B cell (primary cell): ENCODE data around the gene JAML. TPM values are rescaled to one million over a fixed set of nuclear protein-coding genes. Genes with fewer than 3 reads are reported as not detected.
"Not testable (repeated sequence)": the region's sequence is repeated elsewhere in the genome, so short reads cannot be mapped to it uniquely, and the experiment has no call there.

Experiments
- ATAC-seq: fragments of 200-7000 bp; cut with Tn5 transposase; one replicate; pipeline ENCODE4 v1.10.0; 2021; ENCODE audit warnings: low read depth, mild to moderate bottlenecking, moderate number of reproducible peaks, moderate library complexity
- CTCF ChIA-PET: fragments of 350-600 bp; sonication (Branson Sonifier 250); formaldehyde crosslinking; loops from one replicate; lab custom pipeline; 2021; ENCODE audit warnings: antibody characterized with exemption, inconsistent platforms; lab: Charles Lee
- POLR2A ChIA-PET: fragments of 350-600 bp; sonication (Branson Sonifier 250); formaldehyde crosslinking; loops from one replicate; lab custom pipeline; 2021; ENCODE audit warnings: antibody characterized with exemption; lab: Charles Lee
- DNase-seq: peaks from one replicate; pipeline ENCODE4 v3.0.0; 2013
- H2AFZ ChIP-seq: 2 replicates; pipeline ENCODE4 v1.6.1; 2012; ENCODE audit warnings: mild to moderate bottlenecking, low read depth, low read length; ENCODE audit not compliant: insufficient read depth, poor library complexity, severe bottlenecking
- H3K27ac ChIP-seq, 2 donors: 1 replicate in 1 of 2; 2 replicates in 1 of 2; pipeline ENCODE4 v1.5.1; 2012 to 2013; ENCODE audit warnings: low read length in 2 of 2, mild to moderate bottlenecking in 2 of 2, moderate library complexity in 1 of 2
- H3K27me3 ChIP-seq, 4 experiments: fragments of 200-600 bp in 1 of 4; sonication (generic) in 1 of 4; replicated peaks in 1 of 4; 1 replicate in 2 of 4; 2 replicates in 2 of 4; pipeline versions ENCODE4 v1.6.1 to v1.7.0; 2013 to 2016; ENCODE audit warnings: low read length in 3 of 4, mild to moderate bottlenecking in 2 of 4, mixed read lengths in 1 of 4, moderate library complexity in 1 of 4; ENCODE audit not compliant: insufficient read depth in 4 of 4, control insufficient read depth in 3 of 4; ENCODE audit errors: control extremely low read depth in 1 of 4
- H3K36me3 ChIP-seq, 2 experiments: replicated peaks in 1 of 2; 1 replicate in 1 of 2; 2 replicates in 1 of 2; pipeline versions ENCODE4 v1.6.1 to v1.7.1; 2013; ENCODE audit warnings: low read length in 1 of 2; ENCODE audit not compliant: insufficient read depth in 2 of 2, control insufficient read depth in 1 of 2; ENCODE audit errors: control extremely low read depth in 1 of 2, extremely low read depth in 1 of 2
- H3K4me1 ChIP-seq, 2 donors: fragments of 200-600 bp in 1 of 2; sonication (generic) in 1 of 2; 1 replicate in 1 of 2; 2 replicates in 1 of 2; pipeline versions ENCODE4 v1.5.1 to v1.6.1; 2013 to 2017; ENCODE audit warnings: low read length in 2 of 2; ENCODE audit not compliant: control insufficient read depth in 2 of 2, insufficient read depth in 2 of 2
- H3K4me2 ChIP-seq: replicated peaks from 2 replicates; pipeline ENCODE3; 2012; ENCODE audit warnings: mild to moderate bottlenecking, low read depth, low read length; ENCODE audit not compliant: poor library complexity, severe bottlenecking
- H3K4me3 ChIP-seq, 5 experiments: fragments of 200-600 bp in 1 of 5; sonication (generic) in 1 of 5; 1 replicate in 3 of 5; 2 replicates in 2 of 5; pipeline versions ENCODE4 v1.5.1 to v1.7.0; 2011 to 2016; ENCODE audit warnings: low read length in 4 of 5, mild to moderate bottlenecking in 4 of 5, low read depth in 2 of 5, control low read depth in 1 of 5, moderate library complexity in 1 of 5; ENCODE audit not compliant: insufficient read depth in 1 of 5; ENCODE audit errors: control extremely low read depth in 1 of 5, extremely low read depth in 1 of 5
- H3K79me2 ChIP-seq: fragments of 200-600 bp; sonication (generic); one replicate; pipeline ENCODE4 v1.6.0; 2016; ENCODE audit warnings: low read length; ENCODE audit not compliant: control insufficient read depth, insufficient read depth
- H3K9ac ChIP-seq: fragments of 200-600 bp; sonication (generic); 2 replicates; pipeline ENCODE4 v1.6.1; 2017; ENCODE audit warnings: mild to moderate bottlenecking, low read length, moderate library complexity
- H3K9me3 ChIP-seq, 3 donors: one replicate each; pipeline versions ENCODE4 v1.6.1 to v1.7.1; 2013; ENCODE audit warnings: low read length in 2 of 3; ENCODE audit not compliant: control insufficient read depth in 2 of 3, insufficient read depth in 1 of 3; ENCODE audit errors: control extremely low read depth in 1 of 3
- H4K20me1 ChIP-seq: 2 replicates; pipeline ENCODE4 v1.6.0; 2012; ENCODE audit warnings: mild to moderate bottlenecking, low read length; ENCODE audit not compliant: insufficient read depth, control insufficient read depth, poor library complexity, severe bottlenecking
- H3K27ac Mint-ChIP-seq: one replicate; pipeline ENCODE4 v1.8.0; 2021; ENCODE audit warnings: mixed read lengths
- H3K27me3 Mint-ChIP-seq: one replicate; pipeline ENCODE4 v1.8.0; 2021; ENCODE audit warnings: mixed read lengths
- H3K4me1 Mint-ChIP-seq: one replicate; pipeline ENCODE4 v1.8.0; 2021; ENCODE audit warnings: mixed read lengths
- H3K4me3 Mint-ChIP-seq: one replicate; pipeline ENCODE4 v1.8.0; 2021; ENCODE audit warnings: mixed read lengths
- H3K9me3 Mint-ChIP-seq: one replicate; pipeline ENCODE4 v1.8.0; 2022; ENCODE audit warnings: mixed read lengths; ENCODE audit not compliant: insufficient read depth
- CTCF ChIP-seq: fragments of 200-600 bp; IDR thresholded peaks from one replicate; pipeline ENCODE4 v1.8.0; 2022; ENCODE audit warnings: antibody characterized with exemption, mild to moderate bottlenecking
- EZH2 ChIP-seq: IDR thresholded peaks from 2 replicates; pipeline ENCODE4 v1.6.1; 2012; ENCODE audit warnings: borderline replicate concordance, low read depth, mild to moderate bottlenecking, moderate library complexity, low read length; ENCODE audit not compliant: insufficient read depth, poor library complexity, severe bottlenecking
- WGBS: methylation state at CpG from one replicate; pipeline ENCODE4 v1.1.5; 2013; ENCODE audit warnings: missing lambda C conversion rate; ENCODE audit not compliant: insufficient coverage; 5-methylcytosine and 5-hydroxymethylcytosine counted together
- intact Hi-C: fragments of 100-400 bp; cut with micrococcal nuclease; formaldehyde crosslinking; loops from one replicate; pipeline ENCODE4 v1.10.0; 2022
- polyA plus RNA-seq: library from polyadenylated mRNA; depleted of rRNA; stranded (reverse); fragments of >200 nt; gene quantifications from 2 replicates; pipeline ENCODE4 v1.2.3, GENCODE V29; 2012
- total RNA-seq, 2 donors: library from RNA; stranded (reverse); fragments of 120-200 nt in 1 of 2; gene quantifications; 1 replicate in 1 of 2; 2 replicates in 1 of 2; pipeline versions ENCODE4 v1.2.3 to v1.2.4, GENCODE V29; 2013 to 2022

Gene JAML
- total and polyA plus RNA-seq, 2 donors (not counting 1 experiment from before 2014, with no cell fraction given), result 1.0 to 9.6 TPM

- WGBS, result 98% methylated on average over 5 of the region's 12 CpGs
- H3K4me1 Mint-ChIP-seq, result no peaks in the 10 kb centered on the region
- Histone ChIP-seq H3K4me2 (no peak overlapping the region), H3K36me3 (no peaks in the 10 kb centered on the region), H3K4me3 (no peak overlapping the region), H3K4me1 (no peaks in the 10 kb centered on the region), H3K79me2 (no peaks in the 10 kb centered on the region), H3K9me3 (no peaks in the 10 kb centered on the region), H3K27me3 (peaks cover 0 to 15% (median under 1%) of the 10 kb centered on the region in 4 experiments), H4K20me1 (no peaks in the 10 kb centered on the region), H2AFZ (no peak overlapping the region), H3K9ac (no peak overlapping the region), H3K27ac (no peak overlapping the region)
- no peaks in the 10 kb centered on the region for H3K9me3 Mint-ChIP-seq
- ChIA-PET POLR2A (no interaction called here), CTCF (interaction anchor here (0.7 to 2.7 kb wide), 7 partner anchors 11 to 304 kb away, joined by 3 to 10 read pairs (median 4); no protein-coding TSS in a partner anchor)
- H3K4me3 Mint-ChIP-seq, result no peak overlapping the region
- TF ChIP-seq CTCF (no peak), EZH2 (no peak)
- H3K27ac Mint-ChIP-seq, result no peak overlapping the region
- intact Hi-C loops, result no loop called here
- H3K27me3 Mint-ChIP-seq, result peaks cover 42% of the 10 kb centered on the region
- DNase-seq, result no peak
- no peak for ATAC-seq
Observed at GRCh38 chr11:118184784-118185579, 39.8 kb downstream of the JAML start.

- H2AFZ ChIP-seq, POLR2A ChIA-PET, ATAC-seq, H3K4me1 ChIP-seq, H3K4me3 ChIP-seq, H3K9me3 ChIP-seq, H3K27ac ChIP-seq, H3K4me1 Mint-ChIP-seq, DNase-seq, H4K20me1 ChIP-seq, H3K4me3 Mint-ChIP-seq, H3K9ac ChIP-seq, intact Hi-C loops, H3K79me2 ChIP-seq, H3K27ac Mint-ChIP-seq, H3K4me2 ChIP-seq, H3K36me3 ChIP-seq, H3K9me3 Mint-ChIP-seq: not testable (repeated sequence)
- no CpG with 5 or more reads among the region's 5 CpGs for WGBS
- CTCF ChIA-PET, result interaction anchor here (2.7 kb wide), 1 partner anchor 12 kb away, joined by 10 read pairs; no protein-coding TSS in a partner anchor
- H3K27me3 Mint-ChIP-seq, result peaks cover 38% of the 10 kb centered on the region
- H3K27me3 ChIP-seq, result peaks cover 0 to 14% (median 0%) of the 10 kb centered on the region in 4 experiments
Observed at GRCh38 chr11:118183691-118184090, 41.1 kb downstream of the JAML start.
